IMR-90 (cell line): ENCODE results near the gene NR2F1. TPM values are rescaled to one million over a fixed set of nuclear protein-coding genes. Genes with fewer than 3 reads are reported as not detected.

Experiments used
- ATAC-seq: fragments of 200-7000 bp; cut with Tn5 transposase; 2 replicates; pipeline ENCODE4 v1.9.1; 2020; ENCODE audit warnings: low read depth, mild to moderate bottlenecking, moderate library complexity
- BruUV-seq: library from RNA; stranded (reverse); fragments of 400-500 nt; replicated peaks from 2 replicates; lab custom pipeline; 2021; lab: Mats Ljungman, UMichigan
- CTCF ChIA-PET: fragments of 300-600 bp; formaldehyde crosslinking; extraction: SDS; loops from one replicate; lab custom pipeline; 2021; ENCODE audit warnings: antibody characterized with exemption; lab: Yijun Ruan, JAX
- POLR2A ChIA-PET: fragments of 300-600 bp; sonication (Branson Sonifier 250); formaldehyde crosslinking; loops from one replicate; lab custom pipeline; 2022; ENCODE audit warnings: antibody characterized with exemption; ENCODE audit not compliant: unreplicated experiment; lab: Charles Lee
- DNase-seq: peaks from one replicate; pipeline ENCODE4 v3.0.0; 2013
- H2AFZ ChIP-seq: replicated peaks from 2 replicates; pipeline ENCODE3; 2013; ENCODE audit warnings: low read length, mild to moderate bottlenecking; ENCODE audit not compliant: poor library complexity
- H2AK5ac ChIP-seq: 2 replicates; pipeline ENCODE4 v1.6.1; 2013; ENCODE audit warnings: low read depth, low read length, inconsistent platforms
- H2AK9ac ChIP-seq: replicated peaks from 2 replicates; pipeline ENCODE3; 2013; ENCODE audit warnings: mild to moderate bottlenecking, low read depth, low read length, moderate library complexity; ENCODE audit not compliant: poor library complexity
- H2BK120ac ChIP-seq: 2 replicates; pipeline ENCODE4 v1.6.1; 2013; ENCODE audit warnings: low read depth, low read length, inconsistent platforms
- H2BK15ac ChIP-seq: 3 replicates; pipeline ENCODE4 v1.6.1; 2013; ENCODE audit warnings: low read depth, low read length, inconsistent platforms
- H2BK20ac ChIP-seq: 2 replicates; pipeline ENCODE4 v1.6.1; 2013; ENCODE audit warnings: low read depth, mild to moderate bottlenecking, inconsistent platforms, low read length, moderate library complexity
- H2BK5ac ChIP-seq: 2 replicates; pipeline ENCODE4 v1.6.1; 2013; ENCODE audit warnings: mild to moderate bottlenecking, low read depth, low read length, inconsistent platforms; ENCODE audit not compliant: poor library complexity, severe bottlenecking
- H3K14ac ChIP-seq: replicated peaks from 2 replicates; pipeline ENCODE4 v1.6.1; 2013; ENCODE audit warnings: low read depth, low read length, inconsistent platforms
- H3K18ac ChIP-seq: 2 replicates; pipeline ENCODE4 v1.6.1; 2013; ENCODE audit warnings: low read depth, low read length, control low read depth
- H3K23ac ChIP-seq: 2 replicates; pipeline ENCODE4 v1.6.1; 2013; ENCODE audit warnings: low read depth, low read length, inconsistent platforms
- H3K27ac ChIP-seq: 2 replicates; pipeline ENCODE4 v1.5.1; 2013; ENCODE audit warnings: mild to moderate bottlenecking, control low read depth, low read length; ENCODE audit not compliant: insufficient read depth
- H3K27me3 ChIP-seq: 2 replicates; pipeline ENCODE4 v1.6.1; 2013; ENCODE audit warnings: low read length; ENCODE audit not compliant: control insufficient read depth, insufficient read depth
- H3K36me3 ChIP-seq: 2 replicates; pipeline ENCODE4 v1.6.1; 2013; ENCODE audit warnings: low read length, mixed read lengths; ENCODE audit not compliant: control insufficient read depth, insufficient read depth
- H3K4ac ChIP-seq: 2 replicates; pipeline ENCODE4 v1.6.1; 2013; ENCODE audit warnings: low read depth, low read length, inconsistent platforms
- H3K4me1 ChIP-seq: 2 replicates; pipeline ENCODE4 v1.6.1; 2013; ENCODE audit warnings: low read length, mixed read lengths; ENCODE audit not compliant: control insufficient read depth, insufficient read depth
- H3K4me2 ChIP-seq: 2 replicates; pipeline ENCODE4 v1.6.1; 2013; ENCODE audit warnings: low read depth, mild to moderate bottlenecking, control low read depth, low read length, moderate library complexity
- H3K4me3 ChIP-seq: 2 replicates; pipeline ENCODE4 v1.5.1; 2013; ENCODE audit warnings: low read depth, mild to moderate bottlenecking, control low read depth, low read length, moderate library complexity; ENCODE audit not compliant: insufficient read depth
- H3K56ac ChIP-seq: 2 replicates; pipeline ENCODE4 v1.6.1; 2013; ENCODE audit warnings: low read length, inconsistent platforms; ENCODE audit not compliant: insufficient read depth; ENCODE audit errors: extremely low read depth
- H3K79me1 ChIP-seq, 2 experiments: 2 replicates each; pipeline ENCODE4 v1.6.1; 2013; ENCODE audit warnings: low read length in 2 of 2, inconsistent platforms in 1 of 2, low read depth in 1 of 2
- H3K9ac ChIP-seq: 2 replicates; pipeline ENCODE4 v1.6.1; 2013; ENCODE audit warnings: low read depth, low read length, control low read depth
- H3K9me1 ChIP-seq: 2 replicates; pipeline ENCODE4 v1.6.1; 2013; ENCODE audit warnings: low read length, inconsistent platforms; ENCODE audit not compliant: insufficient read depth
- H3K9me3 ChIP-seq: 2 replicates; pipeline ENCODE4 v1.6.1; 2013; ENCODE audit warnings: low read length; ENCODE audit not compliant: control insufficient read depth, insufficient read depth
- H4K20me1 ChIP-seq: 2 replicates; pipeline ENCODE4 v1.6.1; 2013; ENCODE audit warnings: low read length, inconsistent platforms; ENCODE audit not compliant: insufficient read depth
- H4K5ac ChIP-seq: 2 replicates; pipeline ENCODE4 v1.6.1; 2013; ENCODE audit warnings: mild to moderate bottlenecking, low read depth, low read length, control low read depth
- H4K8ac ChIP-seq, 2 experiments: 2 replicates each; pipeline ENCODE4 v1.6.1; 2013; ENCODE audit warnings: low read depth in 2 of 2, low read length in 2 of 2, control low read depth in 1 of 2, inconsistent platforms in 1 of 2
- H4K91ac ChIP-seq: 2 replicates; pipeline ENCODE4 v1.6.1; 2013; ENCODE audit warnings: low read depth, low read length, inconsistent platforms; ENCODE audit not compliant: insufficient read depth
- CHD1 ChIP-seq: IDR thresholded peaks from 2 replicates; pipeline ENCODE4 v1.6.1; 2012; ENCODE audit warnings: low read depth, low read length, improper control_type of control experiment
- MXI1 ChIP-seq: IDR thresholded peaks from 2 replicates; pipeline ENCODE4 v1.6.1; 2012; ENCODE audit warnings: low read depth, mild to moderate bottlenecking, low read length, moderate library complexity, borderline replicate concordance
- NFE2L2 ChIP-seq: fragments of 150-350 bp; IDR thresholded peaks from 2 replicates; pipeline ENCODE4 v1.6.1; 2016; ENCODE audit warnings: low read depth, mild to moderate bottlenecking, low read length
- POLR2A ChIP-seq: IDR thresholded peaks from 2 replicates; pipeline ENCODE4 v1.6.1; 2012; ENCODE audit warnings: mild to moderate bottlenecking, low read depth, low read length
- WGBS, 2 experiments: methylation state at CpG; one replicate each; pipeline versions ENCODE4 v1.1.5 to v1.1.7; 2013; ENCODE audit warnings: missing lambda C conversion rate in 2 of 2; ENCODE audit not compliant: insufficient read length in 1 of 2; ENCODE audit errors: extremely low coverage in 2 of 2; 5-methylcytosine and 5-hydroxymethylcytosine counted together
- dilution Hi-C: fragments of 300-500 bp; cut with HindIII; formaldehyde crosslinking; loops from one replicate; pipeline ENCODE4 v1.14.3; 2018; ENCODE audit warnings: low sequenced_read_pairs; ENCODE audit not compliant: unreplicated experiment
- in situ Hi-C: fragments of 300-500 bp; cut with MboI; formaldehyde crosslinking; loops from 3 replicates; pipeline ENCODE4 v1.14.3; 2019; ENCODE audit warnings: low sequenced_read_pairs, inconsistent platforms, mixed read lengths
- intact Hi-C: fragments of 100-400 bp; cut with micrococcal nuclease; formaldehyde crosslinking; loops from 2 replicates; pipeline ENCODE4 v1.10.0; 2022
- polyA plus RNA-seq, 3 experiments: library from polyadenylated mRNA; depleted of rRNA; stranded (reverse); fragments of >200 nt; gene quantifications; 2 replicates each; pipeline ENCODE4 v1.2.3, GENCODE V29; 2012; ENCODE audit warnings: low replicate concordance in 1 of 3
- total RNA-seq: library from RNA; depleted of rRNA; stranded (reverse); fragments of >200 nt; gene quantifications from 2 replicates; pipeline ENCODE4 v1.2.3, GENCODE V29; 2012

NR2F1 gene
- total and polyA plus RNA-seq, 2 of the 4 experiments (the other 2 are of a cell fraction) = 19.0 to 160 TPM

DNA sequence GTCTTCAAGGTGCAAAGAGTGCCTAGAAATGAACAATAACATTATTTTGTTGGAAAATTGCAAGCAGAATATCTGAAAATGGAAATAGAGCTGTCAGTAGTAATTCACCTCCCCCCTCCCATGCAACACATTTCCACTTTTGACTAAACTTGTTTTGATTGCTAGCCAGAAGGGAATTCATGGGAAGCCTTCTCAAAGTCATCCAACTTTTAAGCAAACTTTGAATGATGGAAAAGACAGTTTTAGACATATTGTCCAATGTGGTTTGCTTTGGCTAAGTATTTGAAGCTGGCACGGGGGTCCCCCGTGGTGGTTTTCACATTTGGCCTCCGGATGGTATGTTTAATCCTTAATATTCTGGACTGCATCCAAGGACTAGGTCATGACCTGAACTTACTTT is 7.5 kb downstream of the NR2F1 start:
- dilution Hi-C loops (no loop called here), in situ Hi-C loops (loop anchor here (25.0 kb wide), 2 partner anchors 678 to 1278 kb away; no protein-coding TSS in a partner anchor), intact Hi-C loops (loop anchor here (2.0 to 5.0 kb wide), 2 partner anchors 210 to 1948 kb away; no protein-coding TSS in a partner anchor)
- BruUV-seq = no TSS peak
- H3K14ac ChIP-seq = no peak overlapping the region
- no peak overlapping the region for H2BK120ac ChIP-seq
- no peaks in the 10 kb centered on the region for H3K9me3 ChIP-seq
- no peak overlapping the region for H3K56ac ChIP-seq
- no peak overlapping the region for H4K5ac ChIP-seq
- POLR2A ChIA-PET = interaction anchor here (0.6 to 2.0 kb wide), 2 partner anchors 11 to 12 kb away, joined by 4 to 5 read pairs; no protein-coding TSS in a partner anchor
- H3K18ac ChIP-seq = peak overlapping the region; percentile 7; the same call in 1 of the 2 replicates
- H3K27me3 ChIP-seq = no peaks in the 10 kb centered on the region
- ATAC-seq = no peak
- CTCF ChIA-PET = interaction anchor here (1.6 to 2.5 kb wide), 2 partner anchors 11 to 17 kb away, joined by 4 to 6 read pairs; no protein-coding TSS in a partner anchor
- peaks cover 0 to 30% of the 10 kb centered on the region in 2 experiments; a peak in 2 of 4 replicates for H3K79me1 ChIP-seq
- no peak overlapping the region for H2AK5ac ChIP-seq
- no peak overlapping the region for H2BK15ac ChIP-seq
- peak overlapping the region; percentile 77; the same call in 1 of the 2 replicates for H3K9ac ChIP-seq
- peak overlapping the region; percentile 96 for H3K4me2 ChIP-seq
- H4K91ac ChIP-seq = no peak overlapping the region
- 0 out of 2 replicates have a peak overlapping the region, but pooled peaks have one; percentile 62 for H3K4ac ChIP-seq
- H2BK5ac ChIP-seq = peak overlapping the region; percentile 99
- H2BK20ac ChIP-seq = no peak overlapping the region
- no peak overlapping the region for H2AK9ac ChIP-seq
- H3K36me3 ChIP-seq = peaks cover 57% of the 10 kb centered on the region
- peaks cover 11% of the 10 kb centered on the region for H4K20me1 ChIP-seq
- peaks cover 26% of the 10 kb centered on the region for H3K4me1 ChIP-seq
- H3K23ac ChIP-seq = peak overlapping the region; percentile 85; the same call in 1 of the 2 replicates
- H3K9me1 ChIP-seq = peaks cover 3% of the 10 kb centered on the region; the same call in 1 of the 2 replicates
- 0 out of 2 replicates have a peak overlapping the region, but pooled peaks have one; percentile 0 for H3K4me3 ChIP-seq
- H2AFZ ChIP-seq = no peak overlapping the region
- no CpG with 5 or more reads among the region's 3 CpGs for WGBS, 2 experiments
- no peak for DNase-seq
- 0 out of 4 replicates have a peak overlapping the region, but pooled peaks of 1 of the 2 experiments have one; percentile 35 for H4K8ac ChIP-seq
- peak overlapping the region; percentile 99; the same call in 1 of the 2 replicates for H3K27ac ChIP-seq
- TF ChIP-seq CHD1 (no peak), MXI1 (no peak), POLR2A (no peak), NFE2L2 (no peak)
